OCI-LY7 (cell line): ENCODE results near the gene C1orf21. TPM values are rescaled to one million over a fixed set of nuclear protein-coding genes. Genes with fewer than 3 reads are reported as not detected.

Experiments
- BruUV-seq: library from RNA; stranded (reverse); fragments of 400-500 nt; replicated peaks from 2 replicates; lab custom pipeline; 2021; lab: Mats Ljungman, UMichigan
- CTCF ChIA-PET: fragments of 300-600 bp; sonication (Branson Sonifier 250); formaldehyde crosslinking; loops from one replicate; lab custom pipeline; 2022; ENCODE audit warnings: antibody characterized with exemption; ENCODE audit not compliant: unreplicated experiment; lab: Charles Lee
- POLR2A ChIA-PET: fragments of 300-600 bp; sonication (Branson Sonifier 250); formaldehyde crosslinking; loops from one replicate; lab custom pipeline; 2022; ENCODE audit warnings: antibody characterized with exemption; lab: Charles Lee
- DNase-seq: peaks from one replicate; pipeline ENCODE4 v3.0.0-alpha.2; 2015; ENCODE audit warnings: low spot score
- H2AFZ ChIP-seq: fragments of 200-600 bp; sonication (generic), shearing (Covaris generic); 2 replicates; pipeline ENCODE4 v1.6.1; 2014; ENCODE audit warnings: mild to moderate bottlenecking, antibody characterized with exemption, low read length, moderate library complexity
- H3K27ac ChIP-seq: fragments of 200-600 bp; sonication (generic); 2 replicates; pipeline ENCODE4 v1.5.1; 2014; ENCODE audit warnings: mixed run types, low read depth, mild to moderate bottlenecking, moderate library complexity, low read length, inconsistent platforms; ENCODE audit not compliant: poor library complexity, severe bottlenecking
- H3K36me3 ChIP-seq: fragments of 200-600 bp; sonication (generic); 2 replicates; pipeline ENCODE4 v1.6.1; 2014; ENCODE audit warnings: mild to moderate bottlenecking, antibody characterized with exemption, low read length, moderate library complexity, mixed read lengths; ENCODE audit not compliant: insufficient read depth
- H3K4me1 ChIP-seq: fragments of 200-600 bp; sonication (generic); 2 replicates; pipeline ENCODE4 v1.5.1; 2014; ENCODE audit warnings: mild to moderate bottlenecking, low read length; ENCODE audit not compliant: insufficient read depth, poor library complexity, severe bottlenecking
- H3K4me2 ChIP-seq: fragments of 200-600 bp; sonication (generic); 2 replicates; pipeline ENCODE4 v1.6.1; 2014; ENCODE audit warnings: mild to moderate bottlenecking, low read length
- H3K4me3 ChIP-seq: fragments of 200-600 bp; sonication (generic); 2 replicates; pipeline ENCODE4 v1.5.1; 2014; ENCODE audit warnings: mild to moderate bottlenecking, low read depth, low read length; ENCODE audit not compliant: poor library complexity, severe bottlenecking
- H3K79me2 ChIP-seq: fragments of 200-600 bp; sonication (generic); 2 replicates; pipeline ENCODE4 v1.6.1; 2016; ENCODE audit warnings: low read depth, mild to moderate bottlenecking, low read length, moderate library complexity, mixed read lengths; ENCODE audit not compliant: insufficient read depth
- H3K9me2 ChIP-seq: fragments of 200-600 bp; sonication (generic); 2 replicates; pipeline ENCODE4 v1.6.1; 2016; ENCODE audit warnings: mild to moderate bottlenecking, low read length, mixed read lengths; ENCODE audit not compliant: insufficient read depth
- H3K9me3 ChIP-seq: fragments of 200-600 bp; sonication (generic); 2 replicates; pipeline ENCODE4 v1.6.1; 2014; ENCODE audit warnings: mild to moderate bottlenecking, mixed run types, low read length, mixed read lengths
- H4K20me1 ChIP-seq: fragments of 200-600 bp; sonication (generic); 2 replicates; pipeline ENCODE4 v1.6.1; 2014; ENCODE audit warnings: mild to moderate bottlenecking, antibody characterized with exemption, low read length, moderate library complexity, mixed read lengths; ENCODE audit not compliant: insufficient read depth
- EZH2phosphoT487 ChIP-seq: fragments of 200-600 bp; sonication (generic); IDR thresholded peaks from 2 replicates; pipeline ENCODE4 v1.6.1; 2018; ENCODE audit warnings: low read depth, borderline replicate concordance, mild to moderate bottlenecking, mixed run types, antibody characterized with exemption, low read length, moderate library complexity, mixed read lengths
- intact Hi-C: fragments of 100-400 bp; cut with micrococcal nuclease; formaldehyde crosslinking; loops from one replicate; pipeline ENCODE4 v1.10.0; 2022; ENCODE audit not compliant: unreplicated experiment
- total RNA-seq, 2 experiments: library from RNA; depleted of rRNA in 1 of 2; stranded (reverse); fragments of >200 nt in 1 of 2; shearing (Covaris generic) in 1 of 2; gene quantifications; 2 replicates each; pipeline ENCODE4 v1.2.3, GENCODE V29; 2014 to 2022
- TF ChIP-seq, protein P1 (sequence below): fragments of 200-600 bp; sonication (generic); conservative IDR thresholded peaks from 2 replicates; pipeline ENCODE4 v1.5.1; 2014; ENCODE audit warnings: mild to moderate bottlenecking, antibody characterized with exemption, low read length, moderate library complexity, mixed read lengths

C1orf21 gene
- total RNA-seq, 2 experiments from 2014 or later, result not detected

DNA sequence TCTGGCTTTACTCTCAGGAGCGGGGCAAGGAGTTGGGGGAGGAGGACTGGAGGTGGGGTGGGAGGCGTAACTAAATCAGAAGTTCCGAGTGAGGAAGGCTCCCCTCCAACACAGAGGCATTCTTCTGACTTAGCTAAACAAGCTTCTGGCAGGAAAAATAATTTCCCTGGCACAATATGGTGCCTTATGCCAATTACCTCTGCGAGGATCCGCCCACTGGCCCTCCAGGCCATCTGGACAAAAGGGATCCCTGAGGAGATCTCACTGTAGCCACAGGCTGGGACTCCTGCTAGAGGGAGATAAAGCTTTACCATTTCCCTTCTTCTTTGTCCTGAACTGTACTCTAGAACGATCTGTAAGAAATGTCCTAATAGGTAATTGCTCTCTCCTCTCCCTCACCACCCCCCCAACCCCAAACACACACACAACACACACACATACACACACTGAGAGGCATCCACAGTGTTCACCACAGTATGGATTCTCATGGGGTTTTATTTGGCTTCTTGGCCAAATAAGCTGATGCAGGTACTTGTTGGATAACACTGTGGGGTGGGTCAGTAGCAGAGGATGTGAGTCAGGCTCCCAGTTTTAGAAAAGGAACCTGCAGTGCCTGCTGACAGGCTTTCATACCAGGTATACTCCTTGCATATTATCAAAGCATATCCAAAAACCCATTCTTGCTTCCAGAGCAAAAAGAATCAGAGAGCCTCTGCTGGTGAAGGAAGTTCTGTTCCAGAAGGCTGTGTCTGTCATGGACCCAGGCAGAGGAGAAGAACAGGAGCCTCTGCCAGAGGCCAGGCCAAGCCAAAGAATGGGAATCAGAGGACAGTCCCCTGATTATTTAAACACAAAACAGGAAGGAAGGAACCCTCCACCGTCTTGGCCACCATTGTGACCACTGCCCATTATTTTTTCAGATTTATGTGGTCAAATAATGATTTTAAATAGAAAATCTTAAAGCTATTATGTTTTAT, 169.1 kb downstream of the C1orf21 start:
- H3K4me1 ChIP-seq, result no peaks in the 10 kb centered on the region
- H3K27ac ChIP-seq, result no peak overlapping the region
- TF ChIP-seq, protein P1, sequence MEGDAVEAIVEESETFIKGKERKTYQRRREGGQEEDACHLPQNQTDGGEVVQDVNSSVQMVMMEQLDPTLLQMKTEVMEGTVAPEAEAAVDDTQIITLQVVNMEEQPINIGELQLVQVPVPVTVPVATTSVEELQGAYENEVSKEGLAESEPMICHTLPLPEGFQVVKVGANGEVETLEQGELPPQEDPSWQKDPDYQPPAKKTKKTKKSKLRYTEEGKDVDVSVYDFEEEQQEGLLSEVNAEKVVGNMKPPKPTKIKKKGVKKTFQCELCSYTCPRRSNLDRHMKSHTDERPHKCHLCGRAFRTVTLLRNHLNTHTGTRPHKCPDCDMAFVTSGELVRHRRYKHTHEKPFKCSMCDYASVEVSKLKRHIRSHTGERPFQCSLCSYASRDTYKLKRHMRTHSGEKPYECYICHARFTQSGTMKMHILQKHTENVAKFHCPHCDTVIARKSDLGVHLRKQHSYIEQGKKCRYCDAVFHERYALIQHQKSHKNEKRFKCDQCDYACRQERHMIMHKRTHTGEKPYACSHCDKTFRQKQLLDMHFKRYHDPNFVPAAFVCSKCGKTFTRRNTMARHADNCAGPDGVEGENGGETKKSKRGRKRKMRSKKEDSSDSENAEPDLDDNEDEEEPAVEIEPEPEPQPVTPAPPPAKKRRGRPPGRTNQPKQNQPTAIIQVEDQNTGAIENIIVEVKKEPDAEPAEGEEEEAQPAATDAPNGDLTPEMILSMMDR, result no peak
- no peak for TF ChIP-seq EZH2phosphoT487
- H3K9me2 ChIP-seq, result no peaks in the 10 kb centered on the region
- ChIA-PET CTCF (no interaction called here), POLR2A (interaction anchor here (0.5 to 0.6 kb wide), 2 partner anchors 25 to 600 kb away, joined by 3 read pairs; no protein-coding TSS in a partner anchor)
- no peaks in the 10 kb centered on the region for H3K36me3 ChIP-seq
- H3K79me2 ChIP-seq, result no peaks in the 10 kb centered on the region
- no peaks in the 10 kb centered on the region for H4K20me1 ChIP-seq
- H2AFZ ChIP-seq, result no peak overlapping the region
- no peaks in the 10 kb centered on the region for H3K9me3 ChIP-seq
- intact Hi-C loops, result no loop called here
- H3K4me3 ChIP-seq, result no peak overlapping the region
- no TSS peak for BruUV-seq
- no peak overlapping the region for H3K4me2 ChIP-seq
- DNase-seq, result no peak

DNA sequence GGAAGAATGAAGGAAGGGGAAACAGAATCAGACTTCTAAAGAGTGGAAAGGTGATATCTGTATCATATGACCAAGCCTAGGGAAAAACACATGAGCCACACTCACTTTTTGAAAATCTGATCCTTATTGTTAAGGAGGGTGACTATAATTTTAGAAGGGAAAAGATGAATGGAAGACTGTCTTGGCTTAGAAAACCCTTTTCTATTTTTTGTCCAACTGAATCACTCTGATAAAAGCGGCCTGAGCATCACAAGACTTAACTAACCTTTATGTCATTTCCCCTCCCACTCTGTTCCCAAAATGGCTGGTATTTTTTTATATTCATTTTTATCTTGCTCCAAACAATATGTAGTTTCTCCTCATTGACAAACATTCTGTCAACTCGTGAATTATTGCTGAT, 169.8 kb downstream of the C1orf21 start:
- CTCF ChIA-PET, result no interaction called here
- no TSS peak for BruUV-seq
- Histone ChIP-seq H3K79me2 (no peaks in the 10 kb centered on the region), H2AFZ (no peak overlapping the region), H3K27ac (no peak overlapping the region), H3K9me3 (no peaks in the 10 kb centered on the region), H4K20me1 (no peaks in the 10 kb centered on the region), H3K4me2 (no peak overlapping the region), H3K9me2 (no peaks in the 10 kb centered on the region), H3K4me1 (no peaks in the 10 kb centered on the region), H3K36me3 (no peaks in the 10 kb centered on the region), H3K4me3 (no peak overlapping the region)
- POLR2A ChIA-PET, result interaction anchor here (0.6 kb wide), 1 partner anchor 26 kb away, joined by 3 read pairs; no protein-coding TSS in a partner anchor
- no peak for DNase-seq
- intact Hi-C loops, result no loop called here
- no peak for TF ChIP-seq EZH2phosphoT487
- TF ChIP-seq, protein P1, result no peak
